HG03520 (cell line): ENCODE data around the gene B4GALT6.

Experiments
- ATAC-seq: cut with Tn5 transposase; IDR thresholded peaks from one replicate; pipeline ENCODE4 v1.9.1; 2021; ENCODE audit warnings: mild to moderate bottlenecking, moderate library complexity; ENCODE audit not compliant: unreplicated experiment

The B4GALT6 gene

DNA sequence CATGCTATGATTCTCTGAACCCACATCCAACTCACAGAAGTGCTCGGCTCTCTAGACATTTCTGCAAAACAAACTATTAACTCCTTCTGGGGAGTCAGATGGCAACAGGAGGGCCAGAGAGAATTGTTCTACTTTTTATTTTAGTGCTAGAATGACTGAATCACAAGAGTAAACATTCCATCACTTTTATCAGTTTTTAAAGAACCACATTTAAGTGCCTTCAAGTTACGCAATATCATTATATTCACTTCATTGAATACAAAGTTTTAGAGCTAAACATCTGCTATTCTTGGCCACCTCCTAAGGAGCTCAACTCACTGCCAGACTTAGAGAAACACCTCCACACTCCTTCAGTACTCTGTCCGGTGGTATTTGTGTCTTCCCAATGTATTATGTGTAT, 22.4 kb downstream of the B4GALT6 start:
- no peak for ATAC-seq

GRCh38 chr18:31660763-31661162, 23.6 kb downstream of the B4GALT6 start:
- ATAC-seq = no peak

- ATAC-seq = no peak
These were observed 24.7 kb downstream of the B4GALT6 start for GRCh38 chr18:31659576-31660177.

GRCh38 chr18:31658670-31659575, 25.5 kb downstream of the B4GALT6 start:
- ATAC-seq = peak; percentile 57

DNA sequence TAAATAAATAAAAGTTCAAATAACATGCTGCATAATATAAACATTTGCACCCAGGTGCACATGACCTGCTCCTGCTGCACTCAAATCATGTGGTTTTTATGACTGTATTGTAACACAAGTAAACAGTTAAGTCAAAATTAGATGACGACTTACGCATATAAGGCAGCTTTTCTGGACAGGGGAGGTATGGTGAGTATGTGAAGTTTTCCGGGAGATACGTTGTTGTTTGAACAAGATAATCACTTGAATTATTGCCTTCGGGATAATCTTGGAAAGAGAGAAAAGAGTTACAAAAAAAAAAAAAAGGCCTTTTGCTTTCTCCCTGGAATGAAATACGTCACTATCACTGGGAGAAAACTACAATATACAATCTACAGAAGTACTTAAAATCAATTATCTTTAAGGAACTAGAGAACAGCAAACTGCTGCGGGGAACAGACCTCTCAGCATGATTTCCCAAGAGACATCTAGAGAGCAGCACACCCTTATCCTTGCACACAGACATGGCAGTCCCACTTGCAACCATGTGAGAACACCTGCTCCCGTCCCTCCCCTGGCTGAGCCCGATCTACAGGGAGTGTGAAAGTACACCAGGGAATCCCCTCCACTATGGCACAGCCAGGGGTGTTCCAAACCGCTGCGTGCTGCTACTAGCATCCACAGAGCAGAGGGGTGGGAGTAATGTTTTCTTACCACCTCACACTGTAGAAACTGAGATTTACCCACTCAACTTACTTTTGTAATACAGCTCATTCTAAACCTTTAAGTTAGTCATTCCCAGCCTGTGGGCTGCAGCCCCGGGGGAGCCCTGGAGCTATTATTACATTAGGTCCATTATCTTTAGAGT, 26.3 kb downstream of the B4GALT6 start:
- ATAC-seq = peak; percentile 75

- ATAC-seq = no peak
These were observed 27.6 kb downstream of the B4GALT6 start for GRCh38 chr18:31656754-31657153.

GRCh38 chr18:31655354-31655753, 29.0 kb downstream of the B4GALT6 start:
- no peak for ATAC-seq

- ATAC-seq = no peak
These were observed 31.5 kb downstream of the B4GALT6 start for GRCh38 chr18:31652877-31653276.

DNA sequence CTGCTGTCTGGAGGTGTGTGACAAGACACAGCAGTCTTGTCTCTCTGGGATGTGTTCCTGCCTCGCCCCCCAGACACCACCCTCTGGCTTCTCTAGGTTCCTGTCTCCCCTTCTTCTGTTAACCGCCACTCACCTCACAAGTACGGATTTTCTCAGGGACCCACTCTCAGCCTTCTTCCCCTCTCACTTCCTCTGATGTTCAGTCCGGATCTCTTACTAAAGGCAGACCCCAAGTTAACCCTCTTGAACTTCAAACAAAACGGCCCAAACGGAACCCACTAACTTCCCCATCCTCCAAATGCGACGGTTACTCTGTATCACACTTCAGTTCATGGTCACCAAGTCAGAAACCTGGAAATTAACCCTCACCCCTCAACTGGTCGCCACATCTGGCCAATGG, 32.0 kb downstream of the B4GALT6 start:
- ATAC-seq = no peak

GRCh38 chr18:31651369-31651768, 33.0 kb downstream of the B4GALT6 start:
- no peak for ATAC-seq

DNA sequence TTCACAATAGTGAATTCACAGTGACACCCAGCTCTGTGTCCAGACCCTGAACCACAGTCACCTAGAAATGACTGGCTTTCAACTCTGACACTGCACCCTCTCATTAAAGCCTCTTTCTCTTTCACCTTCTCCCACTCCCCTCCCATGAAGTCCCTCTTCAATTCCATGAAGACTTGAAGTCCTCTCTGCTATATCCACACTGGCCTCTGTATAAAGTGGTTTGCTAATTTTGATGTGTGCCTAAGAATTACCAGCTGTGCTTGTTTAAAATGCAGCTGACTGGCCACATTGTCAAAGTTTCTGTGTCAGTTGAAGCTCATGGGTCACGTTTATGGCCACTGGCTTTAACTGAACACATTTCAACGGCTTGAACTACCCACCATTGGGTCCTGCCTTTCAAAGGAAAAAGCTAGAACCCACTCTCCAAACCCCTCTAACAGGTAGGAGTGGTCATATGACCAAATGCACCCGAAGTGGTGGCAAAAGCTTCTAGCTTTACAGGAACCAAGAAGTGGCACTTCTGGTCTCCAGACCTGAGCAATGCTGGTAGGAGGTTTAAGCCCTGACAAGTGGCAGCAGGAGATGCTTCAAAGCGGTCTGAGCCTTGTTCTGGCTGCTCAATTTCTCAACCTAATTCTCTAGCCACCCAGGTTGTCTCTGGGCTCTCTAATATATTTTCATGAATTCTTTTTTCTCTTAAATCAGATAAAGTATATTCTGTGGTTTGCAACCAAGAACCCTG, 34.2 kb downstream of the B4GALT6 start:
- peak; percentile 57 for ATAC-seq

- no peak for ATAC-seq
These were observed 34.9 kb downstream of the B4GALT6 start for GRCh38 chr18:31649449-31649848.

DNA sequence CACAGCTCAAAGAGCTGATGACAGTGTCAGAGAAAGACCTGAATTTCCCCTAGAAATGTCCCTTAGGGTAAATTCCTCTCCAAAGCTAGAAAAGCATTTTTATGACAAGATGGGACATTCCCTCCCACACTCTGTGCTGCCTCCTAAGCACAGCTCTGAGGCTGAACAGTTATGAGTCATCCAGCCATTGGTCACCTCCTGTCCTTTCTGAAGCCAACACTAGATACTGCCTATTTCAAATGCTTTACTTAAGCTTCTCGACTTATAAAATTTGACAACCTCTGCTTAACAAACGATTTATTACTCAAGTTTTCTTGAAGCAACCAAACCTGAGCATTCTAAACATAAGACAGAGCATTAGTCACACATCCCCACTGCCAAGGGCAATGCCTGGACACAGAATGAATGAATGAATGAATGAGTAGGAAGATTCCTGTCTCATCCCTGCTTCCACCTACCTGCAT, 35.4 kb downstream of the B4GALT6 start:
- ATAC-seq = peak; percentile 82

DNA sequence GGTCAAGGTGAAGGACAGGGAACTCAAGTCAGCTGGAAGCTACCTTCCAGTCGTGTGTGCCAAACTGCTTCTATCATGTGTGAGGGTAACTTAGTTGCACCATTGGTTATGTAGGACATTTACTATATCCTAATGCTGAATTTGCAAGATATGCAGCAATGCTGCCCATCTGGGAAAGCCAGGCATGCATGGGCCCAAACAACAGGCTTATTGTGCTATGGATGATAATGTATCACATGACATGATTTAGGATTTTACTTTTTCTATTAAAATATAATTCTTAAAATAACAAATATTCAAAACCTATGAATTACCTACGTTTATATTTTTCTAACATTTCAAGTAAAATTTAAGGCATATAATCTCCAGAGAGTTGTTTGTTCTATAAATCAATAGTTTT, 35.9 kb downstream of the B4GALT6 start:
- no peak for ATAC-seq

DNA sequence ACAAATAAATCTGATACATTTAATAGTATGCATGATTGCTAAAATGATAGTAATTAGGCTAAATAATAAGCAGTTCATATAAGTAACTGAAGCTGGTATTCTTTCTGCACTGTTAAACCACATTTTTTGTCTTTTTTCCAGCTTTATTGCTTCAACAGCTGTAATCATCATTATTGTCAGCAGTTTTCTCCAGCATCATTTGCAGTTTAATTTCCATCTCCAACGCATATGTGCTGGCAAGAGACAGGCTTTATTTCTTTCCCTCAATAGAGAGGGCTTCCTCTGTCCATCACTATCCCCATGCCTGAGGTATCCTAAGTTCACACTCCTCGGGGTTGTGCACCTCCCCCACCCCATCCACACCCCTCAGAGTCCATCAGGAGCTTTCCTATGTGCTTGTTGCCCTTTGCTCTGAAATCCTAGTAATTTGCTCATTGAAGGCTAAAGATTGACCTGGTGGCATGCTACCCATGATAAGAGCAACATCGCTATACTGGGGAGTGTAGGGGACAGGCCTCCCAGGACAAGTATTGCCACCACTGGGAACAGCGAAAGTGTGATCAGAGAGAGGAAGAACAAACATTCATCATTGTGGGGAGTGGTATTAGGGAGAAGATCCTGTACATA, 37.1 kb downstream of the B4GALT6 start:
- ATAC-seq = no peak

DNA sequence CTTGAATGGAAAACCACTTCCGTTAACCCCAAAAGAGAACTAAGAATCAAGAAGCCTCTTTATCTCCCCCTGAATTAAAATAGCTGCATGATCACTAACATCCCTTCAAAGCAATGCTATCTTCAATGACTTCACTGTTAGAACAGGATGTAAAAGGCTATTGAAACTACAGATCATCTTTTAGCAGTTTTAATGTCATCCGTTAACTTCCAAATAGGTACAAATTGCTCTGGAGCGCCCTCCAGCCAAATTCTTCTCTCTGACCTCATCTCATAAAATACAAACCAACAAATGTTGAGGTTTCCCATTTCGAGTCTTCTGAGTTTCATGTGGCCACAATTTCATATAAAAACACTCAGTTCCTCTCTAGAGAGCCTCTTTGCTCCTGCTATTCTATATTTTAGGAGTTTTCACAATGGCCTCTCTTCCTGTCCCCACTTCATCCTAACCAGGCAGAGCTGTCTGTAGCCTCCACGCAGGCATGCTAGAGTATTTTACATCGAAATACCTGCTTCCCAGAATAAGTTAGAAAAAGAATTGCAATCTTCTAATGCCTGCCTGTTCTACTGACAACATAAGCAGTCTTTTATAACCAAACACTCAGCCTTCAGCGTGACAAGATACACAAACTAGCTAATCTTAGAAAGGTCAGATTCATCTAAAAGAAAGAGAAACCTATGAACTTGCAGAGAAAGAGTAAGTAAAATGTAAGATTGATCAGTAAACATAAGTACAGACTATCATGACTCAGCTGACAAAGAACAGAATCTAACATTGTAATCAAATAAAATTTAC, 37.9 kb downstream of the B4GALT6 start:
- no peak for ATAC-seq

DNA sequence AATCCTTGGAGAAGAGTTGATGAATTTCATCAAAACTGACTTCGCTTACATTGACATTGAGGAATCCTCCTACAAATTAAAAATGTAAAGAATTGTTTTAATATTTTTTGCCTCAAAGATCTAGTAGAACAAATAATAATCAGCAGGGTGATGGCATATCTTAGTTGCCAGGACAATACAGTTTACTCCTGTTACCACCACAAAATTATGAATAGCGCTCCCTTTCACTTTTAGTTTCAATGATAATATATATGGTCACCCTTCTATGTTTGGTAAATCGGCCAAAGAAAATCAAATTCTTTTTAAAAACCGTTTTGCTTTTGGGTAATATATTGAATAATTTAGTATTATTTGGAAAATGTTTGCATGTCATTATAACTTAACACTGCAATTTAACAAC, 39.0 kb downstream of the B4GALT6 start:
- no peak for ATAC-seq

DNA sequence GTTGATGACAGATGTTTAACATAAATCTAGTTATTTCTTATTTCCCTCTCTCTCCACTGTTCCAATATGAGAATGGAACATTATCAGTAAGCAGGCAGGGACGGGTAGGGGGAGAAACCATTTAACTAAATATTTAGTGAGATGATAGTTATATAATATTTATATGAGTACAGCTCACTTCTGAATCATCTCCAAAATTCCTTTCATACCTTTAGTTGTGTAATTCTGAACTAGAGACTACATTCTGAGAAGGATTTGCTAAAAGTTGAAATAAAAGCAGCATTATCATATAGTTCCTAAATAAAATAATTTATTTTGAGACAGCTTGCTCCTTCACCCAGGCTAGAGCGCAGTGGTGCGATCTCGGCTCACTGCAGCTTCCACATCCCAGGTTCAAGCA, 41.4 kb downstream of the B4GALT6 start:
- no peak for ATAC-seq

DNA sequence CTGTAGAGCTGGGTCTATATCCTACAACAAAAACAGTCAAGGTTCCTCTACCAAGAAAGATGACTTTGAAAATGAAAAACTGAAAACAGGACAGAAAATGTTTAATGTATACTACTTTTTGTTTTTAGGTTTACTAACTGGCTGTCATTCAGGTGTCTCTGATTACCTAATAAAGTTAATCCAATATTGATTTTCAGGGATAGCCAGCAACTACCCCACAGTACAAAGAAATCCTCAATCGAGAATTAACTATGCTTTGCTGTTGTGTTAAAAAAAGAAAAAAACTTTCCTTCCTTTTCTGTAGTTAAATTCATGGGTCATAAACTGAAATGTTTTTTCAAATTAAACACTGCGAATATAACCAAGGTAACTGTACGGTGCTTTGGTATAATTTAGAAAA, 46.9 kb downstream of the B4GALT6 start:
- no peak for ATAC-seq
